ENCODE data around the gene PLEKHH2.

PLEKHH2 gene

DNA sequence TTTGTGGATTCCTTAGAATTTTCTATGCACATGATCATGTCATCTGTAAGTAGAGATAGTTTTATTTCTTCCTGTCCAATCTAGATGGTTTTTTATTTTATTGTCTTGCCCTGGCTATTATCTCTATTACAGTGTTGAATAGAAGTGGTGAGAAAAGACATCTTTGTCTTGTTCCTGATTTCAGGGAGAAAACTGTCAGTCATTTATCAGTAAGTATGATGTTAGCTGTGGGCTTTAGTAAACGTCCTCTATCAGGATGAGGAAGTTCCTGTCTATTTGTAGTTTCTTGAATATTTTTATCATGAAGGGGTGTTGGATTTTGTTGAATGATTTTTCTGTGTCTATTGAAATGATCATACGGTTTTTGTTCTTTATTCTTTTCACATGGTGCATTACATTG, 5.3 kb downstream of the PLEKHH2 start:
- Histone ChIP-seq H3K4me1 (ENCODE audit: control insufficient read depth, low read length) (peaks cover 5% of the 10 kb centered on the region; the same call in 1 of the 2 replicates), H3K27me3 (ENCODE audit: control insufficient read depth, low read length) (peaks cover 3% of the 10 kb centered on the region; the same call in 1 of the 2 replicates), H4K20me1 (ENCODE audit: control insufficient read depth, insufficient read depth, low read depth, low read length) (no peaks in the 10 kb centered on the region), H3K9me3 (ENCODE audit: control insufficient read depth, insufficient read depth, low read length) (no peaks in the 10 kb centered on the region), H3F3A (ENCODE audit: control insufficient read depth, insufficient read depth) (no peaks in the 10 kb centered on the region), H3K9me2 (replicated peaks; ENCODE audit: control insufficient read depth, low read length) (no peaks in the 10 kb centered on the region), H3K79me2 (ENCODE audit: control insufficient read depth, low read length) (no peaks in the 10 kb centered on the region), H3K4me3 (ENCODE audit: low read length) (no peak overlapping the region), H3K27ac (ENCODE audit: low read depth, low read length) (no peak overlapping the region), H3K36me3 (ENCODE audit: control insufficient read depth, low read length) (no peaks in the 10 kb centered on the region), H3K4me2 (ENCODE audit: low read length) (no peak overlapping the region)
- TF ChIP-seq EZH2phosphoT487 (IDR thresholded peaks at IDR 0.05; ENCODE audit: borderline replicate concordance, low read length) = no peak
- TF ChIP-seq, protein P1, sequence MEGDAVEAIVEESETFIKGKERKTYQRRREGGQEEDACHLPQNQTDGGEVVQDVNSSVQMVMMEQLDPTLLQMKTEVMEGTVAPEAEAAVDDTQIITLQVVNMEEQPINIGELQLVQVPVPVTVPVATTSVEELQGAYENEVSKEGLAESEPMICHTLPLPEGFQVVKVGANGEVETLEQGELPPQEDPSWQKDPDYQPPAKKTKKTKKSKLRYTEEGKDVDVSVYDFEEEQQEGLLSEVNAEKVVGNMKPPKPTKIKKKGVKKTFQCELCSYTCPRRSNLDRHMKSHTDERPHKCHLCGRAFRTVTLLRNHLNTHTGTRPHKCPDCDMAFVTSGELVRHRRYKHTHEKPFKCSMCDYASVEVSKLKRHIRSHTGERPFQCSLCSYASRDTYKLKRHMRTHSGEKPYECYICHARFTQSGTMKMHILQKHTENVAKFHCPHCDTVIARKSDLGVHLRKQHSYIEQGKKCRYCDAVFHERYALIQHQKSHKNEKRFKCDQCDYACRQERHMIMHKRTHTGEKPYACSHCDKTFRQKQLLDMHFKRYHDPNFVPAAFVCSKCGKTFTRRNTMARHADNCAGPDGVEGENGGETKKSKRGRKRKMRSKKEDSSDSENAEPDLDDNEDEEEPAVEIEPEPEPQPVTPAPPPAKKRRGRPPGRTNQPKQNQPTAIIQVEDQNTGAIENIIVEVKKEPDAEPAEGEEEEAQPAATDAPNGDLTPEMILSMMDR (IDR thresholded peaks at IDR 0.05; ENCODE audit: low read depth, low read length, poor library complexity, severe bottlenecking) = no peak

- H4K20me1 ChIP-seq (ENCODE audit: control insufficient read depth, insufficient read depth, low read depth, low read length) = no peaks in the 10 kb centered on the region
- TF ChIP-seq, protein P1 (IDR thresholded peaks at IDR 0.05; ENCODE audit: low read depth, low read length, poor library complexity, severe bottlenecking) = no peak
- no peak for TF ChIP-seq EZH2phosphoT487 (IDR thresholded peaks at IDR 0.05; ENCODE audit: borderline replicate concordance, low read length)
- no peaks in the 10 kb centered on the region for H3K79me2 ChIP-seq (ENCODE audit: control insufficient read depth, low read length)
These were observed 6.6 kb downstream of the PLEKHH2 start for GRCh38 chr2:43643680-43644079.

GRCh38 chr2:43648994-43649701, 12.1 kb downstream of the PLEKHH2 start:
- TF ChIP-seq, protein P1 (IDR thresholded peaks at IDR 0.05; ENCODE audit: low read depth, low read length, poor library complexity, severe bottlenecking) = no peak
- no peaks in the 10 kb centered on the region for H3K9me2 ChIP-seq (replicated peaks; ENCODE audit: control insufficient read depth, low read length)
- H3F3A ChIP-seq (ENCODE audit: control insufficient read depth, insufficient read depth) = no peaks in the 10 kb centered on the region
- H3K4me1 ChIP-seq (ENCODE audit: control insufficient read depth, low read length) = no peaks in the 10 kb centered on the region
- no peak overlapping the region for H3K27ac ChIP-seq (ENCODE audit: low read depth, low read length)
- H3K27me3 ChIP-seq (ENCODE audit: control insufficient read depth, low read length) = peaks cover 21% of the 10 kb centered on the region
- no peaks in the 10 kb centered on the region for H3K79me2 ChIP-seq (ENCODE audit: control insufficient read depth, low read length)
- H4K20me1 ChIP-seq (ENCODE audit: control insufficient read depth, insufficient read depth, low read depth, low read length) = no peaks in the 10 kb centered on the region
- no peaks in the 10 kb centered on the region for H3K36me3 ChIP-seq (ENCODE audit: control insufficient read depth, low read length)
- H3K4me3 ChIP-seq (ENCODE audit: low read length) = no peak overlapping the region
- H3K4me2 ChIP-seq (ENCODE audit: low read length) = no peak overlapping the region
- H3K9me3 ChIP-seq (ENCODE audit: control insufficient read depth, insufficient read depth, low read length) = no peaks in the 10 kb centered on the region

More at GRCh38 chr2:43643680-43644079, 6.6 kb downstream of the PLEKHH2 start:
- Histone ChIP-seq H3K4me1 (ENCODE audit: control insufficient read depth, low read length) (peaks cover 5% of the 10 kb centered on the region; the same call in 1 of the 2 replicates), H3K36me3 (ENCODE audit: control insufficient read depth, low read length) (no peaks in the 10 kb centered on the region), H3K4me3 (ENCODE audit: low read length) (no peak overlapping the region), H3K9me2 (replicated peaks; ENCODE audit: control insufficient read depth, low read length) (no peaks in the 10 kb centered on the region), H3K9me3 (ENCODE audit: control insufficient read depth, insufficient read depth, low read length) (no peaks in the 10 kb centered on the region), H3K27me3 (ENCODE audit: control insufficient read depth, low read length) (peaks cover 3% of the 10 kb centered on the region; the same call in 1 of the 2 replicates), H3K27ac (ENCODE audit: low read depth, low read length) (no peak overlapping the region), H3K4me2 (ENCODE audit: low read length) (no peak overlapping the region), H3F3A (ENCODE audit: control insufficient read depth, insufficient read depth) (no peaks in the 10 kb centered on the region)
